Activated CD8-positive, alpha-beta T cell treated with anti-CD3 and anti-CD28 coated beads for 36 hours (primary cell): ENCODE measurements around the gene CRIM1. TPM values are rescaled to one million over a fixed set of nuclear protein-coding genes. Genes with fewer than 3 reads are reported as not detected.

Source experiments
- ATAC-seq: fragments of 200-7000 bp; cut with Tn5 transposase; one replicate; pipeline ENCODE4 v1.10.0; 2021; ENCODE audit warnings: mild to moderate bottlenecking, moderate library complexity
- CTCF ChIA-PET: fragments of 350-600 bp; sonication (Branson Sonifier 250); formaldehyde crosslinking; loops from one replicate; lab custom pipeline; 2021; ENCODE audit warnings: antibody characterized with exemption; lab: Charles Lee
- POLR2A ChIA-PET: fragments of 350-600 bp; sonication (Branson Sonifier 250); formaldehyde crosslinking; loops from one replicate; lab custom pipeline; 2021; ENCODE audit warnings: antibody characterized with exemption; lab: Charles Lee
- DNase-seq: peaks from one replicate; pipeline ENCODE4 v3.0.0-alpha.2; 2020
- H3K27ac Mint-ChIP-seq: one replicate; pipeline ENCODE4 v1.8.0; 2021; ENCODE audit warnings: mild to moderate bottlenecking, mixed read lengths
- H3K27me3 Mint-ChIP-seq: one replicate; pipeline ENCODE4 v1.8.0; 2021; ENCODE audit warnings: mixed read lengths
- H3K36me3 Mint-ChIP-seq: one replicate; pipeline ENCODE4 v1.8.0; 2021; ENCODE audit warnings: low read depth, mixed read lengths
- H3K4me1 Mint-ChIP-seq: one replicate; pipeline ENCODE4 v1.8.0; 2021; ENCODE audit warnings: low read depth, mixed read lengths
- H3K4me3 Mint-ChIP-seq: one replicate; pipeline ENCODE4 v1.8.0; 2021; ENCODE audit warnings: mild to moderate bottlenecking, moderate library complexity, mixed read lengths
- H3K9me3 Mint-ChIP-seq: one replicate; pipeline ENCODE4 v1.8.0; 2021; ENCODE audit warnings: mixed read lengths
- CTCF ChIP-seq: fragments of 200-600 bp; IDR thresholded peaks from one replicate; pipeline ENCODE4 v1.8.0; 2022; ENCODE audit warnings: antibody characterized with exemption, mild to moderate bottlenecking
- intact Hi-C: fragments of 100-400 bp; cut with micrococcal nuclease; formaldehyde crosslinking; loops from one replicate; pipeline ENCODE4 v1.10.0; 2022
- total RNA-seq, 2 experiments: library from RNA; stranded (reverse); gene quantifications; one replicate each; pipeline ENCODE4 v1.2.3, GENCODE V29; 2021

CRIM1 gene
- total RNA-seq, 2 experiments from 2014 or later, result 14.4 to 15.9 TPM

DNA sequence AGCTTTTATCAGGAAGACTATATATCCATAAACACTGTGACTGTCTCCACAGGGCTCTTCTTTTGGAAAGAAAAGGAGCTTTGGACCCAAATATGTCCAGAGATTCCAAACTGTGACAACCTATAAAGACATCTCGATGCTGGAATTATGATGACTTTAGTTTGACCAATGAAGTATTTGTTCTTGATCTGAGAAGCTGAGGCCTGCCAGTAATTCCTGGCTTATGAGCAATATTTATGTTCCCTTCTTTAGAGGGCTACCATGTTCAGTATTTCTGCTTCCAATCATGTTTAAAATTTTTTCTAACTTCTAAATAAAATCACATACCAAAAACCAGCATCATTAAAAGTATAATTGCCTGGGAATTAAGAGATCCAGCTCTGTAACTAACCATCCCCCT is 201.3 kb downstream of the CRIM1 start:
- TF ChIP-seq CTCF, result no peak
- DNase-seq (no peak), ATAC-seq (no peak)
- POLR2A ChIA-PET, result interaction anchor here (1.7 kb wide), 1 partner anchor 16 kb away, joined by 4 read pairs; no protein-coding TSS in a partner anchor
- H3K9me3 Mint-ChIP-seq, result no peaks in the 10 kb centered on the region
- CTCF ChIA-PET, result interaction anchor here (0.8 to 3.0 kb wide), 2 partner anchors 13 to 15 kb away, joined by 3 to 8 read pairs; no protein-coding TSS in a partner anchor
- peaks cover 28% of the 10 kb centered on the region for H3K36me3 Mint-ChIP-seq
- intact Hi-C loops, result no loop called here
- H3K4me3 Mint-ChIP-seq, result no peak overlapping the region
- no peaks in the 10 kb centered on the region for H3K27me3 Mint-ChIP-seq
- no peak overlapping the region for H3K27ac Mint-ChIP-seq
- H3K4me1 Mint-ChIP-seq, result no peaks in the 10 kb centered on the region

DNA sequence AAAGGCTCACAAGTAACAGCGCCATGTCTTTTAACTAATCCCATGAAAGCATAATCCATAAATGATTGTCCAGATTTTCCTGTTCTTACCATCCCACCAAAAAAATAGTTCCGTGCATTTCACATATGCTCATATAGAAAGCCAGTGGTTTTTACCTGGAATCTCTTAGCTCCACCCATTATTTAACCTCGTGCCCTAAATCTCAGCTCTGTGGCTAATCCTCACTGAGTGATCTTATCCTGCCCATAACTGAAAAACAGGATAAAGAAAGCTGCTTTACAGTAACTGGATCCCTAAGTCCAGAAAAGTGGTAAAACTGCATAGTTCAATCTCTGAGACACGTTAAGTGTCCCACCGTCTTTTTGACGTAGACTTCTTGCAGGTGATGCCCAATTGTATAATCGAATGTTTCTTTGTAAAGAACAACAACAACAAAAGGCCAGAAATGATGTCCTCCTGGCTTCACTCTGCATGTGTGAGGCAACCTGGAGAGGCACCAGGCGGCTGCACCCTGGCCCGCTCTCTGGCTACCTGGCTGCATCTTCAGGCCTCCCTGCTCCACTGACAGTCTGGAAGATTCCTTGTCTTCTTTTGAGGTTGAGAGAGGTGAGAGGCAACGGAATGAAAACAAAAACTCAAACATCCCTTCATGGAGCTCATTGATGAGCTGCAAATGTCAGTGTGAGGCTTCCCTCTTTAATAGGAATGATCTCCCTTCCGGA is 203.8 kb downstream of the CRIM1 start:
- intact Hi-C loops, result no loop called here
- TF ChIP-seq CTCF, result no peak
- H3K9me3 Mint-ChIP-seq, result no peaks in the 10 kb centered on the region
- POLR2A ChIA-PET, result no interaction called here
- H3K27me3 Mint-ChIP-seq, result no peaks in the 10 kb centered on the region
- no peak overlapping the region for H3K27ac Mint-ChIP-seq
- H3K4me3 Mint-ChIP-seq, result no peak overlapping the region
- H3K36me3 Mint-ChIP-seq, result peaks cover 20% of the 10 kb centered on the region
- no peaks in the 10 kb centered on the region for H3K4me1 Mint-ChIP-seq
- ATAC-seq (no peak), DNase-seq (no peak)
- CTCF ChIA-PET, result no interaction called here

DNA sequence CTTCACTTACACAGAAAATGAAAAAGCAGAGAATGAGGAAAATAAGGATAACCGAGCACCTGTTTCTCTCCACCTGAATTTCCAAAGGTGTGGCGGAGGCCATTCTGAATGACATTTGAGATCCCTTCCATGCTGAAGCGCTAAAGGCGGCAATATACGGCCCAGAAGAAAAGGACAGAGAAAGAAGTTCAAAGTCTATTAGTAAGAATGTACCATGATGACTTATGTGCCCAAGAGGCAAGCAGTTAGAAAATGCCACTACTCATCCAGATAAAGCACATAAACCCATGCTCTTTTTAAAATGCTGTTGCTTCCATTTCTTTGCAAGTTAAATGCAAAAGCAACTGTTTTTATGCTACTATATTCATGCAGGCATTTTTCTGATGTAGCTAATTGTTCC is 205.1 kb downstream of the CRIM1 start:
- intact Hi-C loops, result no loop called here
- ATAC-seq (no peak), DNase-seq (no peak)
- TF ChIP-seq CTCF, result no peak
- Mint-ChIP-seq H3K4me3 (no peak overlapping the region), H3K4me1 (no peaks in the 10 kb centered on the region), H3K9me3 (no peaks in the 10 kb centered on the region), H3K27ac (no peak overlapping the region), H3K27me3 (no peaks in the 10 kb centered on the region), H3K36me3 (peaks cover 23% of the 10 kb centered on the region)
- CTCF ChIA-PET, result no interaction called here
- POLR2A ChIA-PET, result no interaction called here

GRCh38 chr2:36561237-36561944 is 205.8 kb downstream of the CRIM1 start:
- TF ChIP-seq CTCF, result no peak
- Mint-ChIP-seq H3K4me1 (no peaks in the 10 kb centered on the region), H3K27me3 (no peaks in the 10 kb centered on the region), H3K27ac (no peak overlapping the region), H3K9me3 (no peaks in the 10 kb centered on the region), H3K4me3 (no peak overlapping the region), H3K36me3 (peaks cover 28% of the 10 kb centered on the region)
- ATAC-seq (no peak), DNase-seq (no peak)
- CTCF ChIA-PET, result no interaction called here
- POLR2A ChIA-PET, result no interaction called here
- intact Hi-C loops, result no loop called here

- Mint-ChIP-seq H3K27ac (no peak overlapping the region), H3K4me3 (no peak overlapping the region), H3K36me3 (peaks cover 34% of the 10 kb centered on the region), H3K4me1 (no peaks in the 10 kb centered on the region), H3K9me3 (no peaks in the 10 kb centered on the region), H3K27me3 (no peaks in the 10 kb centered on the region)
- intact Hi-C loops, result no loop called here
- no peak for TF ChIP-seq CTCF
- ATAC-seq, result no peak
- ChIA-PET POLR2A (no interaction called here), CTCF (no interaction called here)
- DNase-seq, result no peak
Observed at GRCh38 chr2:36562240-36562639, 206.7 kb downstream of the CRIM1 start.
